ENCODE measurements around the gene GET3. TPM values are rescaled to one million over a fixed set of nuclear protein-coding genes. Genes with fewer than 3 reads are reported as not detected.

Gene GET3
- polyA plus RNA-seq, 2 of the 4 experiments (the other 2 are of a cell fraction), result 87.0 to 91.7 TPM

- no peak for TF ChIP-seq HEYL (CRISPR knock-in tag; IDR thresholded peaks at IDR 0.05)
- TF ChIP-seq SREBF2 (IDR thresholded peaks at IDR 0.05), result no peak
- no peak for TF ChIP-seq JUNB (IDR thresholded peaks at IDR 0.05)
- no peak for TF ChIP-seq PBX3 (IDR thresholded peaks at IDR 0.05)
- TF ChIP-seq ZC3H11A (IDR thresholded peaks at IDR 0.05), result no peak
- no peak for TF ChIP-seq PHF8 (IDR thresholded peaks at IDR 0.05; ENCODE audit: borderline replicate concordance, low read depth)
- TF ChIP-seq HDAC2 (IDR thresholded peaks at IDR 0.05), result no peak
- TF ChIP-seq MAX (IDR thresholded peaks at IDR 0.05), result no peak
- TF ChIP-seq RCOR1 (IDR thresholded peaks at IDR 0.05; ENCODE audit: low read depth, low read length), result no peak
- no peak for TF ChIP-seq NPAS2 (CRISPR knock-in tag; IDR thresholded peaks at IDR 0.05; ENCODE audit: borderline replicate concordance)
- 93% methylated on average over 6 of the region's 6 CpGs for WGBS (ENCODE audit: missing lambda C conversion rate)
- Histone ChIP-seq H3K4me3 (no peak overlapping the region), H3K27ac (no peak overlapping the region), H3K4me2 (no peak overlapping the region), H3K4me1 (0 out of 3 replicates have a peak, but pooled peaks cover 3% of the 10 kb centered on the region), H3K9me3 (no peaks in the 10 kb centered on the region)
- FAIRE-seq, result no peak
- ATAC-seq, result no peak
- POLR2A ChIA-PET, result no interaction called here
- CTCF ChIA-PET, result interaction anchor here (0.9 to 38.2 kb wide), 13 partner anchors 9 to 131 kb away, joined by 3 to 901 read pairs (median 6); partner anchors contain the start of genes BEST2, GCDH, GET3 and HOOK2
- no peak for DNase-seq (ENCODE audit: low read depth in 1 of 2, low spot score in 1 of 2)
These were observed 22.4 kb downstream of the GET3 start for GRCh38 chr19:12759686-12760085.

- WGBS (ENCODE audit: missing lambda C conversion rate), result 95% methylated on average over 11 of the region's 11 CpGs
- no peak for TF ChIP-seq ZNF302 (CRISPR knock-in tag; IDR thresholded peaks at IDR 0.05)
- TF ChIP-seq KDM1A (IDR thresholded peaks at IDR 0.05; ENCODE audit: low read depth), result no peak
- no peak for TF ChIP-seq NFE2L2 (conservative IDR thresholded peaks at IDR 0.05; ENCODE audit: low read length)
- no peak for TF ChIP-seq SMC3 (IDR thresholded peaks at IDR 0.05)
- no peak for TF ChIP-seq BCL3 (IDR thresholded peaks at IDR 0.05)
- no peak for TF ChIP-seq RARB (CRISPR knock-in tag; IDR thresholded peaks at IDR 0.05)
- no peak for TF ChIP-seq NR3C1 (IDR thresholded peaks at IDR 0.05)
- TF ChIP-seq BHLHE40 (IDR thresholded peaks at IDR 0.05; ENCODE audit: low read depth, low read length), result no peak
- TF ChIP-seq HMGXB4 (CRISPR knock-in tag; IDR thresholded peaks at IDR 0.05; ENCODE audit: borderline replicate concordance), result no peak
- TF ChIP-seq NPAS2 (CRISPR knock-in tag; IDR thresholded peaks at IDR 0.05; ENCODE audit: borderline replicate concordance), result no peak
- no peak for TF ChIP-seq FOSB (CRISPR knock-in tag; IDR thresholded peaks at IDR 0.05)
- no peak for TF ChIP-seq PBX3 (IDR thresholded peaks at IDR 0.05)
- no peak for TF ChIP-seq RNF2 (IDR thresholded peaks at IDR 0.05; ENCODE audit: borderline replicate concordance, low read depth)
- no peak for TF ChIP-seq ATOH8 (CRISPR knock-in tag; IDR thresholded peaks at IDR 0.05; ENCODE audit: low read depth)
- TF ChIP-seq MAFK (IDR thresholded peaks at IDR 0.05; ENCODE audit: partially characterized antibody), result no peak
- no peak for TF ChIP-seq TP53 (CRISPR knock-in tag; IDR thresholded peaks at IDR 0.05)
- TF ChIP-seq FOXS1 (CRISPR knock-in tag; IDR thresholded peaks at IDR 0.05), result no peak
- TF ChIP-seq EHMT2 (IDR thresholded peaks at IDR 0.05; ENCODE audit: low read depth), result no peak
- DNase-seq (ENCODE audit: low read depth in 1 of 2, low spot score in 1 of 2), result no peak
- ChIA-PET POLR2A (no interaction called here), CTCF (interaction anchor here (0.9 to 38.2 kb wide), 7 partner anchors 6 to 84 kb away, joined by 3 to 901 read pairs (median 79); partner anchors contain the start of genes BEST2, GET3, HOOK2 and JUNB)
- Histone ChIP-seq H3K27ac (no peak overlapping the region), H3K9me3 (no peaks in the 10 kb centered on the region), H3K4me2 (no peak overlapping the region), H3K4me1 (no peaks in the 10 kb centered on the region), H3K4me3 (no peak overlapping the region)
- FAIRE-seq, result no peak
- no peak for ATAC-seq
These were observed 25.8 kb downstream of the GET3 start for GRCh38 chr19:12763100-12763499.

All from A549 (cell line).